ENCODE results near the gene OTOR.

OTOR gene

GRCh38 chr20:16745204-16745603 is 3.0 kb upstream of the OTOR start:
- Histone ChIP-seq H3K4me3 (ENCODE audit: insufficient read depth, low read depth, low read length, poor library complexity, severe bottlenecking) (no peak overlapping the region), H3K27ac (ENCODE audit: insufficient read depth, low read length, poor library complexity, severe bottlenecking) (no peak overlapping the region), H3K36me3 (ENCODE audit: control insufficient read depth, insufficient read depth, low read length) (peaks cover 18% of the 10 kb centered on the region), H3K27me3 (replicated peaks; ENCODE audit: control insufficient read depth, insufficient read depth, low read length, poor library complexity, severe bottlenecking) (no peaks in the 10 kb centered on the region), H3K4me1 (ENCODE audit: control insufficient read depth, insufficient read depth, low read length, poor library complexity, severe bottlenecking) (no peaks in the 10 kb centered on the region), H3K9me3 (ENCODE audit: control insufficient read depth, low read length) (no peaks in the 10 kb centered on the region)
- no peak for DNase-seq

- Histone ChIP-seq H3K36me3 (ENCODE audit: control insufficient read depth, insufficient read depth, low read length) (no peaks in the 10 kb centered on the region), H3K4me3 (ENCODE audit: insufficient read depth, low read depth, low read length, poor library complexity, severe bottlenecking) (no peak overlapping the region), H3K27ac (ENCODE audit: insufficient read depth, low read length, poor library complexity, severe bottlenecking) (no peak overlapping the region), H3K9me3 (ENCODE audit: control insufficient read depth, low read length) (no peaks in the 10 kb centered on the region), H3K4me1 (ENCODE audit: control insufficient read depth, insufficient read depth, low read length, poor library complexity, severe bottlenecking) (no peaks in the 10 kb centered on the region), H3K27me3 (replicated peaks; ENCODE audit: control insufficient read depth, insufficient read depth, low read length, poor library complexity, severe bottlenecking) (no peaks in the 10 kb centered on the region)
- DNase-seq = no peak
Measured at GRCh38 chr20:16747291-16747811, 807 bp upstream of the OTOR start.

- Histone ChIP-seq H3K4me1 (ENCODE audit: control insufficient read depth, insufficient read depth, low read length, poor library complexity, severe bottlenecking) (no peaks in the 10 kb centered on the region), H3K36me3 (ENCODE audit: control insufficient read depth, insufficient read depth, low read length) (no peaks in the 10 kb centered on the region), H3K27ac (ENCODE audit: insufficient read depth, low read length, poor library complexity, severe bottlenecking) (no peak overlapping the region), H3K27me3 (replicated peaks; ENCODE audit: control insufficient read depth, insufficient read depth, low read length, poor library complexity, severe bottlenecking) (no peaks in the 10 kb centered on the region), H3K9me3 (ENCODE audit: control insufficient read depth, low read length) (no peaks in the 10 kb centered on the region), H3K4me3 (ENCODE audit: insufficient read depth, low read depth, low read length, poor library complexity, severe bottlenecking) (no peak overlapping the region)
- no peak for DNase-seq
Measured at GRCh38 chr20:16749573-16749972, 1.4 kb downstream of the OTOR start.

- no peak for DNase-seq
- no peak overlapping the region for H3K27ac ChIP-seq (ENCODE audit: insufficient read depth, low read length, poor library complexity, severe bottlenecking)
- no peak overlapping the region for H3K4me3 ChIP-seq (ENCODE audit: insufficient read depth, low read depth, low read length, poor library complexity, severe bottlenecking)
- no peaks in the 10 kb centered on the region for H3K4me1 ChIP-seq (ENCODE audit: control insufficient read depth, insufficient read depth, low read length, poor library complexity, severe bottlenecking)
- H3K27me3 ChIP-seq (replicated peaks; ENCODE audit: control insufficient read depth, insufficient read depth, low read length, poor library complexity, severe bottlenecking) = no peaks in the 10 kb centered on the region
- H3K9me3 ChIP-seq (ENCODE audit: control insufficient read depth, low read length) = no peaks in the 10 kb centered on the region
- no peaks in the 10 kb centered on the region for H3K36me3 ChIP-seq (ENCODE audit: control insufficient read depth, insufficient read depth, low read length)
Measured at GRCh38 chr20:16752082-16752481, 3.9 kb downstream of the OTOR start.

- no peaks in the 10 kb centered on the region for H3K27me3 ChIP-seq (replicated peaks; ENCODE audit: control insufficient read depth, insufficient read depth, low read length, poor library complexity, severe bottlenecking)
- no peak overlapping the region for H3K27ac ChIP-seq (ENCODE audit: insufficient read depth, low read length, poor library complexity, severe bottlenecking)
- H3K4me1 ChIP-seq (ENCODE audit: control insufficient read depth, insufficient read depth, low read length, poor library complexity, severe bottlenecking) = no peaks in the 10 kb centered on the region
- H3K4me3 ChIP-seq (ENCODE audit: insufficient read depth, low read depth, low read length, poor library complexity, severe bottlenecking) = no peak overlapping the region
- H3K36me3 ChIP-seq (ENCODE audit: control insufficient read depth, insufficient read depth, low read length) = no peaks in the 10 kb centered on the region
- no peaks in the 10 kb centered on the region for H3K9me3 ChIP-seq (ENCODE audit: control insufficient read depth, low read length)
- no peak for DNase-seq
Measured at GRCh38 chr20:16752901-16753300, 4.7 kb downstream of the OTOR start.

GRCh38 chr20:16758454-16759180 is 10.5 kb downstream of the OTOR start:
- Histone ChIP-seq H3K4me3 (ENCODE audit: insufficient read depth, low read depth, low read length, poor library complexity, severe bottlenecking) (no peak overlapping the region), H3K27ac (ENCODE audit: insufficient read depth, low read length, poor library complexity, severe bottlenecking) (no peak overlapping the region), H3K27me3 (replicated peaks; ENCODE audit: control insufficient read depth, insufficient read depth, low read length, poor library complexity, severe bottlenecking) (no peaks in the 10 kb centered on the region), H3K36me3 (ENCODE audit: control insufficient read depth, insufficient read depth, low read length) (no peaks in the 10 kb centered on the region), H3K9me3 (ENCODE audit: control insufficient read depth, low read length) (no peaks in the 10 kb centered on the region), H3K4me1 (ENCODE audit: control insufficient read depth, insufficient read depth, low read length, poor library complexity, severe bottlenecking) (no peaks in the 10 kb centered on the region)
- no peak for DNase-seq

- Histone ChIP-seq H3K36me3 (ENCODE audit: control insufficient read depth, insufficient read depth, low read length) (no peaks in the 10 kb centered on the region), H3K9me3 (ENCODE audit: control insufficient read depth, low read length) (no peaks in the 10 kb centered on the region), H3K27ac (ENCODE audit: insufficient read depth, low read length, poor library complexity, severe bottlenecking) (no peak overlapping the region), H3K4me3 (ENCODE audit: insufficient read depth, low read depth, low read length, poor library complexity, severe bottlenecking) (no peak overlapping the region), H3K4me1 (ENCODE audit: control insufficient read depth, insufficient read depth, low read length, poor library complexity, severe bottlenecking) (no peaks in the 10 kb centered on the region), H3K27me3 (replicated peaks; ENCODE audit: control insufficient read depth, insufficient read depth, low read length, poor library complexity, severe bottlenecking) (no peaks in the 10 kb centered on the region)
- DNase-seq = no peak
Measured at GRCh38 chr20:16759181-16759563, 11.0 kb downstream of the OTOR start.

- no peak for DNase-seq
- Histone ChIP-seq H3K4me3 (ENCODE audit: insufficient read depth, low read depth, low read length, poor library complexity, severe bottlenecking) (no peak overlapping the region), H3K27me3 (replicated peaks; ENCODE audit: control insufficient read depth, insufficient read depth, low read length, poor library complexity, severe bottlenecking) (no peaks in the 10 kb centered on the region), H3K36me3 (ENCODE audit: control insufficient read depth, insufficient read depth, low read length) (no peaks in the 10 kb centered on the region), H3K4me1 (ENCODE audit: control insufficient read depth, insufficient read depth, low read length, poor library complexity, severe bottlenecking) (no peaks in the 10 kb centered on the region), H3K9me3 (ENCODE audit: control insufficient read depth, low read length) (no peaks in the 10 kb centered on the region), H3K27ac (ENCODE audit: insufficient read depth, low read length, poor library complexity, severe bottlenecking) (no peak overlapping the region)
Measured at GRCh38 chr20:16760431-16761304, 12.5 kb downstream of the OTOR start.

GRCh38 chr20:16761305-16761829 is 13.2 kb downstream of the OTOR start:
- H3K4me3 ChIP-seq (ENCODE audit: insufficient read depth, low read depth, low read length, poor library complexity, severe bottlenecking) = no peak overlapping the region
- peak in 2 of 3 donors; percentile 6 to 34 for DNase-seq
- no peaks in the 10 kb centered on the region for H3K36me3 ChIP-seq (ENCODE audit: control insufficient read depth, insufficient read depth, low read length)
- no peaks in the 10 kb centered on the region for H3K27me3 ChIP-seq (replicated peaks; ENCODE audit: control insufficient read depth, insufficient read depth, low read length, poor library complexity, severe bottlenecking)
- no peaks in the 10 kb centered on the region for H3K9me3 ChIP-seq (ENCODE audit: control insufficient read depth, low read length)
- H3K27ac ChIP-seq (ENCODE audit: insufficient read depth, low read length, poor library complexity, severe bottlenecking) = no peak overlapping the region
- H3K4me1 ChIP-seq (ENCODE audit: control insufficient read depth, insufficient read depth, low read length, poor library complexity, severe bottlenecking) = no peaks in the 10 kb centered on the region

GRCh38 chr20:16764560-16764959 is 16.4 kb downstream of the OTOR start:
- no peaks in the 10 kb centered on the region for H3K9me3 ChIP-seq (ENCODE audit: control insufficient read depth, low read length)
- H3K27me3 ChIP-seq (replicated peaks; ENCODE audit: control insufficient read depth, insufficient read depth, low read length, poor library complexity, severe bottlenecking) = no peaks in the 10 kb centered on the region
- no peak overlapping the region for H3K4me3 ChIP-seq (ENCODE audit: insufficient read depth, low read depth, low read length, poor library complexity, severe bottlenecking)
- H3K27ac ChIP-seq (ENCODE audit: insufficient read depth, low read length, poor library complexity, severe bottlenecking) = no peak overlapping the region
- no peaks in the 10 kb centered on the region for H3K4me1 ChIP-seq (ENCODE audit: control insufficient read depth, insufficient read depth, low read length, poor library complexity, severe bottlenecking)
- H3K36me3 ChIP-seq (ENCODE audit: control insufficient read depth, insufficient read depth, low read length) = no peaks in the 10 kb centered on the region
- DNase-seq = no peak
